Heart right ventricle (tissue), 16 donors: Measurements from ENCODE around the gene FAM227A. TPM values are rescaled to one million over a fixed set of nuclear protein-coding genes. Genes with fewer than 3 reads are reported as not detected.

ENCODE experiments used
- ATAC-seq, 8 donors: fragments of 200-7000 bp; cut with Tn5 transposase; one replicate each; pipeline ENCODE4 v1.9.1; 2020; ENCODE audit warnings: mild to moderate bottlenecking in 8 of 8, moderate library complexity in 8 of 8, moderate number of reproducible peaks in 1 of 8
- DNase-seq, 2 donors: peaks; one replicate each; pipeline ENCODE4 v3.0.0-alpha.2; 2020
- H3K27ac ChIP-seq, 10 donors: fragments of 200-600 bp; sonication (generic) in 2 of 10; one replicate each; pipeline versions ENCODE4 v1.5.0 to v1.8.0; 2020 to 2022; ENCODE audit warnings: mild to moderate bottlenecking in 3 of 10
- H3K27me3 ChIP-seq, 7 donors: fragments of 200-600 bp; one replicate each; pipeline ENCODE4 v1.8.0; 2021 to 2022; ENCODE audit warnings: mild to moderate bottlenecking in 2 of 7
- H3K36me3 ChIP-seq, 9 donors: fragments of 200-600 bp; sonication (generic) in 1 of 9; one replicate each; pipeline versions ENCODE4 v1.5.0 to v1.8.0; 2020 to 2022; ENCODE audit warnings: mild to moderate bottlenecking in 2 of 9
- H3K4me1 ChIP-seq, 9 donors: fragments of 200-600 bp; sonication (generic) in 1 of 9; one replicate each; pipeline versions ENCODE4 v1.5.0 to v1.8.0; 2020 to 2022; ENCODE audit warnings: mild to moderate bottlenecking in 4 of 9
- H3K4me3 ChIP-seq, 10 donors: fragments of 200-600 bp; sonication (generic) in 2 of 10; one replicate each; pipeline versions ENCODE4 v1.5.0 to v1.8.0; 2020 to 2022; ENCODE audit warnings: mild to moderate bottlenecking in 7 of 10, moderate library complexity in 2 of 10
- H3K9me3 ChIP-seq, 11 donors: fragments of 200-600 bp in 10 of 11; sonication (generic) in 2 of 11; one replicate each; pipeline versions ENCODE4 v1.5.0 to v1.8.0; 2013 to 2022; ENCODE audit warnings: mild to moderate bottlenecking in 2 of 11, control low read depth in 1 of 11, moderate library complexity in 1 of 11
- WGBS, 2 donors: extraction: QIAGEN DNeasy Blood & Tissue Kit; methylation state at CpG; one replicate each; pipeline ENCODE4 v1.1.7; 2013; ENCODE audit warnings: inconsistent platforms in 1 of 2; 5-methylcytosine and 5-hydroxymethylcytosine counted together
- intact Hi-C, 10 donors: fragments of 100-400 bp; cut with DNase I; formaldehyde crosslinking; loops; one replicate each; pipeline versions ENCODE4 v1.11.1 to v1.14.2; 2022
- polyA plus RNA-seq, 2 donors: library from polyadenylated mRNA; stranded (reverse); fragments of 200-250 nt; gene quantifications; one replicate each; pipeline ENCODE4 v1.2.3, GENCODE V29; 2013
- total RNA-seq, 10 donors: library from RNA; stranded (reverse); fragmentation: NEBNext Ultra II Directional in 3 of 10; extraction: Animal tissue kit (Norgen Biotek cat#: 25700) in 3 of 10; gene quantifications; one replicate each; pipeline versions ENCODE4 v1.2.1 to v1.2.4, GENCODE V29; 2021 to 2023
- TF ChIP-seq, protein P1 (sequence below), 9 donors: fragments of 200-600 bp; sonication (generic) in 2 of 9; IDR thresholded peaks; one replicate each; pipeline versions ENCODE4 v1.5.0 to v1.8.0; 2021 to 2022; ENCODE audit warnings: antibody characterized with exemption in 9 of 9, mild to moderate bottlenecking in 5 of 9, moderate library complexity in 1 of 9
- donor health status: Arrhythmogenic right ventricular cardiomyopathy.
- donor health status: ischemic (EF 13 %, LVEDD 7.1; RV severe dilation, severe dysfunction).
- donor health status: healthy with polysubstance abuse.
- donor health status: DM: no; HTN: yes; CAD: no.
- donor health status: DM: no; HTN: no; CAD: no.
- donor health status: ischemic (EF 25% LVEDD 6.9; RV normal size, moderate dysfunction).
- donor health status: ischemic (EF 25% LVEDD 5.7; RV mildly dilated, moderate dysfunction).
- donor health status: healthy.
- donor health status: DM: yes; HTN: yes; CAD: no.
- donor health status: Ischemic cardiomyopathy.
- donor health status: ischemic (EF 35%, LVEDD 5.7; RV mildly dilated, moderate dysfunction).
- donor health status: nonischemic (EF 11% LVEDD 7.7; RV severe dilation, severe dysfunction).
- donor health status: DM: yes; HTN: yes; CAD: no.
- donor health status: PGD.
- donor health status: ischemic (EF 29% LVEDD 5.4; RV normal size, mild dysfunction).
- donor health status: nonischemic (EF 23%, LVEDD 6.1; RV moderate dilation, normal function).

The FAM227A gene
- total and polyA plus RNA-seq, 12 donors = 0.11 to 0.97 (median 0.46) TPM

GRCh38 chr22:38614332-38615063 is 41.7 kb downstream of the FAM227A start:
- ATAC-seq = peak; percentile 55 to 96 (median 93)
- TF ChIP-seq, protein P1, sequence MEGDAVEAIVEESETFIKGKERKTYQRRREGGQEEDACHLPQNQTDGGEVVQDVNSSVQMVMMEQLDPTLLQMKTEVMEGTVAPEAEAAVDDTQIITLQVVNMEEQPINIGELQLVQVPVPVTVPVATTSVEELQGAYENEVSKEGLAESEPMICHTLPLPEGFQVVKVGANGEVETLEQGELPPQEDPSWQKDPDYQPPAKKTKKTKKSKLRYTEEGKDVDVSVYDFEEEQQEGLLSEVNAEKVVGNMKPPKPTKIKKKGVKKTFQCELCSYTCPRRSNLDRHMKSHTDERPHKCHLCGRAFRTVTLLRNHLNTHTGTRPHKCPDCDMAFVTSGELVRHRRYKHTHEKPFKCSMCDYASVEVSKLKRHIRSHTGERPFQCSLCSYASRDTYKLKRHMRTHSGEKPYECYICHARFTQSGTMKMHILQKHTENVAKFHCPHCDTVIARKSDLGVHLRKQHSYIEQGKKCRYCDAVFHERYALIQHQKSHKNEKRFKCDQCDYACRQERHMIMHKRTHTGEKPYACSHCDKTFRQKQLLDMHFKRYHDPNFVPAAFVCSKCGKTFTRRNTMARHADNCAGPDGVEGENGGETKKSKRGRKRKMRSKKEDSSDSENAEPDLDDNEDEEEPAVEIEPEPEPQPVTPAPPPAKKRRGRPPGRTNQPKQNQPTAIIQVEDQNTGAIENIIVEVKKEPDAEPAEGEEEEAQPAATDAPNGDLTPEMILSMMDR (IDR thresholded peaks at IDR 0.05) = no peak
- Histone ChIP-seq H3K4me1 (peaks cover 0 to 21% (median 9%) of the 10 kb centered on the region in 9 donors), H3K27ac (peak overlapping the region in 8 of 10 donors; percentile 57 to 93 (median 83)), H3K9me3 (peaks cover 0 to 18% (median 3%) of the 10 kb centered on the region in 11 donors), H3K36me3 (no peaks in the 10 kb centered on the region), H3K27me3 (no peaks in the 10 kb centered on the region), H3K4me3 (no peak overlapping the region)
- peak in 1 of 2 donors; percentile 28 for DNase-seq
- intact Hi-C loops = no loop called here
- 45 to 48% methylated on average over 4 of the region's 4 CpGs for WGBS, 2 donors

- DNase-seq = no peak
- ATAC-seq = no peak
- Histone ChIP-seq H3K27me3 (no peaks in the 10 kb centered on the region), H3K27ac (peak overlapping the region in 8 of 10 donors; percentile 57 to 89 (median 81)), H3K4me3 (no peak overlapping the region), H3K9me3 (peaks cover 0 to 13% (median 3%) of the 10 kb centered on the region in 11 donors), H3K4me1 (peaks cover 0 to 21% (median 9%) of the 10 kb centered on the region in 9 donors), H3K36me3 (no peaks in the 10 kb centered on the region)
- TF ChIP-seq, protein P1 (IDR thresholded peaks at IDR 0.05) = no peak
- intact Hi-C loops = no loop called here
- WGBS, 2 donors = 92 to 96% methylated on average over 4 of the region's 4 CpGs
Measured at GRCh38 chr22:38613588-38613987, 42.6 kb downstream of the FAM227A start.

GRCh38 chr22:38612217-38613006 is 43.8 kb downstream of the FAM227A start:
- DNase-seq = no peak
- peaks cover 0 to 1% (median 0%) of the 10 kb centered on the region in 11 donors for H3K9me3 ChIP-seq
- H3K36me3 ChIP-seq = no peaks in the 10 kb centered on the region
- H3K4me3 ChIP-seq = no peak overlapping the region
- TF ChIP-seq, protein P1 (IDR thresholded peaks at IDR 0.05) = no peak
- H3K27ac ChIP-seq = peak overlapping the region in 2 of 10 donors; percentile 7 to 9
- peak in 1 of 8 donors; percentile 20 for ATAC-seq
- 84 to 91% methylated on average over 5 of the region's 5 CpGs for WGBS, 2 donors
- peaks cover 0 to 21% (median 9%) of the 10 kb centered on the region in 9 donors for H3K4me1 ChIP-seq
- no peaks in the 10 kb centered on the region for H3K27me3 ChIP-seq
- intact Hi-C loops = no loop called here

GRCh38 chr22:38611559-38611958 is 44.6 kb downstream of the FAM227A start:
- H3K9me3 ChIP-seq = no peaks in the 10 kb centered on the region
- H3K27me3 ChIP-seq = no peaks in the 10 kb centered on the region
- TF ChIP-seq, protein P1 (IDR thresholded peaks at IDR 0.05) = no peak
- H3K4me3 ChIP-seq = no peak overlapping the region
- H3K27ac ChIP-seq = no peak overlapping the region
- peaks cover 0 to 21% (median 9%) of the 10 kb centered on the region in 9 donors for H3K4me1 ChIP-seq
- no peaks in the 10 kb centered on the region for H3K36me3 ChIP-seq
- intact Hi-C loops = no loop called here
- ATAC-seq (no peak), DNase-seq (no peak)
- WGBS, 2 donors = 96 to 99% methylated on average over 5 of the region's 5 CpGs
